Ascending aorta (tissue), 2 donors: ENCODE measurements around the gene TFF2. TPM values are rescaled to one million over a fixed set of nuclear protein-coding genes. Genes with fewer than 3 reads are reported as not detected.

ENCODE experiments used
- DNase-seq, 2 donors: peaks; one replicate each; pipeline ENCODE4 v3.0.0-alpha.2; 2019; ENCODE audit warnings: low spot score in 2 of 2
- H3K27ac ChIP-seq, 2 donors: fragments of 200-600 bp; sonication (generic); one replicate each; pipeline ENCODE4 v1.5.1; 2016 to 2017; ENCODE audit warnings: mild to moderate bottlenecking in 1 of 2
- H3K27me3 ChIP-seq: fragments of 200-600 bp; sonication (generic); one replicate; pipeline ENCODE4 v1.5.1; 2017
- H3K36me3 ChIP-seq, 2 donors: fragments of 200-600 bp; sonication (generic); one replicate each; pipeline ENCODE4 v1.5.1; 2016
- H3K4me1 ChIP-seq, 2 donors: fragments of 200-600 bp; sonication (generic); one replicate each; pipeline ENCODE4 v1.5.1; 2016 to 2017; ENCODE audit warnings: mild to moderate bottlenecking in 1 of 2
- H3K4me3 ChIP-seq, 2 donors: fragments of 200-600 bp; sonication (generic); one replicate each; pipeline ENCODE4 v1.5.1; 2016 to 2017; ENCODE audit warnings: mild to moderate bottlenecking in 1 of 2
- H3K9me3 ChIP-seq, 2 donors: fragments of 200-600 bp; sonication (generic); one replicate each; pipeline ENCODE4 v1.5.1; 2016
- CTCF ChIP-seq, 3 experiments: fragments of 200-600 bp in 2 of 3; fragments of 450-650 bp in 1 of 3; sonication (generic) in 2 of 3; IDR thresholded peaks; one replicate each; pipeline ENCODE4 v1.5.1; 2016 to 2019; ENCODE audit warnings: antibody characterized with exemption in 3 of 3, mild to moderate bottlenecking in 1 of 3, moderate library complexity in 1 of 3
- intact Hi-C: fragments of 100-400 bp; cut with DNase I; formaldehyde crosslinking; loops from one replicate; pipeline ENCODE4 v1.15.1; 2023
- total RNA-seq: library from RNA; depleted of rRNA; stranded (reverse); fragments of >200 nt; gene quantifications from one replicate; pipeline ENCODE4 v1.1.0, GENCODE V29; 2016

The TFF2 gene
- total RNA-seq, 1 donor from 2014 or later: not detected

- Histone ChIP-seq H3K27me3 (no peaks in the 10 kb centered on the region), H3K9me3 (no peaks in the 10 kb centered on the region), H3K4me3 (no peak overlapping the region), H3K27ac (no peak overlapping the region), H3K36me3 (no peaks in the 10 kb centered on the region), H3K4me1 (no peaks in the 10 kb centered on the region)
- DNase-seq: peak in 1 of 2 donors; percentile 41
- intact Hi-C loops: no loop called here
- TF ChIP-seq CTCF (IDR thresholded peaks at IDR 0.05): no peak
Observed at GRCh38 chr21:42307106-42307505, 43.7 kb downstream of the TFF2 start.

GRCh38 chr21:42306366-42307035 lies 44.3 kb downstream of the TFF2 start:
- Histone ChIP-seq H3K4me1 (no peaks in the 10 kb centered on the region), H3K27ac (no peak overlapping the region), H3K4me3 (no peak overlapping the region), H3K9me3 (no peaks in the 10 kb centered on the region), H3K36me3 (no peaks in the 10 kb centered on the region), H3K27me3 (no peaks in the 10 kb centered on the region)
- no peak for TF ChIP-seq CTCF (IDR thresholded peaks at IDR 0.05)
- peak in 1 of 2 donors; percentile 44 for DNase-seq
- intact Hi-C loops: no loop called here

GRCh38 chr21:42305707-42306147 lies 45.1 kb downstream of the TFF2 start:
- Histone ChIP-seq H3K27ac (no peak overlapping the region), H3K27me3 (no peaks in the 10 kb centered on the region), H3K4me1 (no peaks in the 10 kb centered on the region), H3K4me3 (no peak overlapping the region), H3K36me3 (no peaks in the 10 kb centered on the region), H3K9me3 (no peaks in the 10 kb centered on the region)
- TF ChIP-seq CTCF (IDR thresholded peaks at IDR 0.05): no peak
- no peak for DNase-seq
- intact Hi-C loops: no loop called here

GRCh38 chr21:42304556-42305454 lies 46.0 kb downstream of the TFF2 start:
- H3K4me3 ChIP-seq: no peak overlapping the region
- no peaks in the 10 kb centered on the region for H3K4me1 ChIP-seq
- no peaks in the 10 kb centered on the region for H3K36me3 ChIP-seq
- no peak overlapping the region for H3K27ac ChIP-seq
- no peaks in the 10 kb centered on the region for H3K9me3 ChIP-seq
- intact Hi-C loops: no loop called here
- no peak for TF ChIP-seq CTCF (IDR thresholded peaks at IDR 0.05)
- no peaks in the 10 kb centered on the region for H3K27me3 ChIP-seq
- DNase-seq: no peak

- Histone ChIP-seq H3K27ac (no peak overlapping the region), H3K9me3 (no peaks in the 10 kb centered on the region), H3K4me1 (no peaks in the 10 kb centered on the region), H3K36me3 (no peaks in the 10 kb centered on the region), H3K27me3 (no peaks in the 10 kb centered on the region), H3K4me3 (no peak overlapping the region)
- DNase-seq: no peak
- intact Hi-C loops: no loop called here
- no peak for TF ChIP-seq CTCF (IDR thresholded peaks at IDR 0.05)
Observed at GRCh38 chr21:42303443-42303842, 47.4 kb downstream of the TFF2 start.
